GM21825 (cell line): ENCODE measurements around the gene LAMB4.

ENCODE experiments used
- ATAC-seq: cut with Tn5 transposase; IDR thresholded peaks from one replicate; pipeline ENCODE4 v1.9.1; 2021; ENCODE audit warnings: mild to moderate bottlenecking, moderate library complexity; ENCODE audit not compliant: unreplicated experiment

The LAMB4 gene

DNA sequence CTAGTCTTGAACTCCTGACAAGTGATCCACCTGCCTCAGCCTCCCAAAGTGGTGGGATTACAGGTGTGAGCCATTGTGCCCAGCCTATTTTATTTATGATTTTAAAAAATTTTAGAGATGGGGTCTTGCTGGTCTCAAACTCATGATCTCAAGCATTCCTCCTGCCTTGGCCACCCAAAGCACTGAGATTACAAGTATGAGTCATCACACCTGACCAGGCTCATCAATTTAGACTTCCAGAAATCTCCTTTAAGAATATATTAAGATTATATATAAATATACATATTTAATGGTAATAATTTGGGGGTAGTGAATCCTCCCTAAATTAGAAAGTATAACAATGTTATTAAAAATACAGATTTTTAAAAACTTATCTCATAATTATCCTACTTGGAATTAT lies 156.3 kb downstream of the LAMB4 start:
- ATAC-seq, result no peak
